ENCODE measurements around the gene HPCAL4. TPM values are rescaled to one million over a fixed set of nuclear protein-coding genes. Genes with fewer than 3 reads are reported as not detected.
A peak's percentile ranks its signal among the peaks of the same experiment; 100 is the strongest.

The HPCAL4 gene
- total and polyA plus RNA-seq, 10 of the 15 experiments (the other 5 are each of a cell fraction or from before 2014, with no cell fraction given), result 0.05 to 0.18 (median 0.06) TPM; not detected in 5

GRCh38 chr1:39738622-39739366 lies 47.6 kb upstream of the HPCAL4 start, which contains the start of gene PPIE (continued):
- TF ChIP-seq REST (IDR thresholded peaks at IDR 0.05; ENCODE audit: low read depth, low read length) (no peak), TBL1XR1 (IDR thresholded peaks at IDR 0.05; ENCODE audit: low read depth, low read length) (0 out of 2 replicates have a peak, but pooled peaks have one; percentile 23), RELB (IDR thresholded peaks at IDR 0.05; ENCODE audit: low read depth) (peak; percentile 82), CBX3 (IDR thresholded peaks at IDR 0.05; ENCODE audit: borderline replicate concordance, low read depth) (no peak), ATF7 (IDR thresholded peaks at IDR 0.05; ENCODE audit: low read depth) (0 out of 2 replicates have a peak, but pooled peaks have one; percentile 11), MEF2B (IDR thresholded peaks at IDR 0.05; ENCODE audit: partially characterized antibody, poor library complexity, severe bottlenecking) (peak; percentile 18), FOXK2 (IDR thresholded peaks at IDR 0.05) (no peak), HDGF (IDR thresholded peaks at IDR 0.05) (0 out of 2 replicates have a peak, but pooled peaks have one; percentile 25), CHD1 (IDR thresholded peaks at IDR 0.05; ENCODE audit: low read depth, low read length) (no peak), RCOR1 (conservative IDR thresholded peaks at IDR 0.05; ENCODE audit: low read depth, low read length) (no peak), TARDBP (IDR thresholded peaks at IDR 0.05; ENCODE audit: borderline replicate concordance) (no peak), TCF3 (IDR thresholded peaks at IDR 0.05; ENCODE audit: borderline replicate concordance, insufficient read depth, low read depth, low read length) (0 out of 2 replicates have a peak, but pooled peaks have one; percentile 14), POLR2AphosphoS2 (IDR thresholded peaks at IDR 0.05; ENCODE audit: low read depth, low read length) (0 out of 2 replicates have a peak, but pooled peaks have one; percentile 43), ZNF24 (IDR thresholded peaks at IDR 0.05) (no peak), GABPA (IDR thresholded peaks at IDR 0.05; ENCODE audit: low read depth) (peak; percentile 82), NFIC (IDR thresholded peaks at IDR 0.05; ENCODE audit: low read depth, low read length) (no peak)
- TF ChIP-seq, protein P1, sequence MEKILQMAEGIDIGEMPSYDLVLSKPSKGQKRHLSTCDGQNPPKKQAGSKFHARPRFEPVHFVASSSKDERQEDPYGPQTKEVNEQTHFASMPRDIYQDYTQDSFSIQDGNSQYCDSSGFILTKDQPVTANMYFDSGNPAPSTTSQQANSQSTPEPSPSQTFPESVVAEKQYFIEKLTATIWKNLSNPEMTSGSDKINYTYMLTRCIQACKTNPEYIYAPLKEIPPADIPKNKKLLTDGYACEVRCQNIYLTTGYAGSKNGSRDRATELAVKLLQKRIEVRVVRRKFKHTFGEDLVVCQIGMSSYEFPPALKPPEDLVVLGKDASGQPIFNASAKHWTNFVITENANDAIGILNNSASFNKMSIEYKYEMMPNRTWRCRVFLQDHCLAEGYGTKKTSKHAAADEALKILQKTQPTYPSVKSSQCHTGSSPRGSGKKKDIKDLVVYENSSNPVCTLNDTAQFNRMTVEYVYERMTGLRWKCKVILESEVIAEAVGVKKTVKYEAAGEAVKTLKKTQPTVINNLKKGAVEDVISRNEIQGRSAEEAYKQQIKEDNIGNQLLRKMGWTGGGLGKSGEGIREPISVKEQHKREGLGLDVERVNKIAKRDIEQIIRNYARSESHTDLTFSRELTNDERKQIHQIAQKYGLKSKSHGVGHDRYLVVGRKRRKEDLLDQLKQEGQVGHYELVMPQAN (conservative IDR thresholded peaks at IDR 0.05), result peak; percentile 66
- TF ChIP-seq, protein P2, sequence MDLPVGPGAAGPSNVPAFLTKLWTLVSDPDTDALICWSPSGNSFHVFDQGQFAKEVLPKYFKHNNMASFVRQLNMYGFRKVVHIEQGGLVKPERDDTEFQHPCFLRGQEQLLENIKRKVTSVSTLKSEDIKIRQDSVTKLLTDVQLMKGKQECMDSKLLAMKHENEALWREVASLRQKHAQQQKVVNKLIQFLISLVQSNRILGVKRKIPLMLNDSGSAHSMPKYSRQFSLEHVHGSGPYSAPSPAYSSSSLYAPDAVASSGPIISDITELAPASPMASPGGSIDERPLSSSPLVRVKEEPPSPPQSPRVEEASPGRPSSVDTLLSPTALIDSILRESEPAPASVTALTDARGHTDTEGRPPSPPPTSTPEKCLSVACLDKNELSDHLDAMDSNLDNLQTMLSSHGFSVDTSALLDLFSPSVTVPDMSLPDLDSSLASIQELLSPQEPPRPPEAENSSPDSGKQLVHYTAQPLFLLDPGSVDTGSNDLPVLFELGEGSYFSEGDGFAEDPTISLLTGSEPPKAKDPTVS (IDR thresholded peaks at IDR 0.05; ENCODE audit: low read depth, low read length), result no peak
- TF ChIP-seq, protein P3, sequence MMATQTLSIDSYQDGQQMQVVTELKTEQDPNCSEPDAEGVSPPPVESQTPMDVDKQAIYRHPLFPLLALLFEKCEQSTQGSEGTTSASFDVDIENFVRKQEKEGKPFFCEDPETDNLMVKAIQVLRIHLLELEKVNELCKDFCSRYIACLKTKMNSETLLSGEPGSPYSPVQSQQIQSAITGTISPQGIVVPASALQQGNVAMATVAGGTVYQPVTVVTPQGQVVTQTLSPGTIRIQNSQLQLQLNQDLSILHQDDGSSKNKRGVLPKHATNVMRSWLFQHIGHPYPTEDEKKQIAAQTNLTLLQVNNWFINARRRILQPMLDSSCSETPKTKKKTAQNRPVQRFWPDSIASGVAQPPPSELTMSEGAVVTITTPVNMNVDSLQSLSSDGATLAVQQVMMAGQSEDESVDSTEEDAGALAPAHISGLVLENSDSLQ (IDR thresholded peaks at IDR 0.05), result no peak

Measured in GM12878 (cell line).